K562 (cell line): ENCODE results near the gene DDX23. TPM values are rescaled to one million over a fixed set of nuclear protein-coding genes. Genes with fewer than 3 reads are reported as not detected.

ENCODE experiments used
- ATAC-seq: fragments of 200-7000 bp; cut with Tn5 transposase; 3 replicates; pipeline ENCODE4 v1.9.1; 2020; ENCODE audit warnings: moderate library complexity
- BruUV-seq: library from RNA; stranded (reverse); fragments of 400-500 nt; replicated peaks from 2 replicates; lab custom pipeline; 2021; lab: Mats Ljungman, UMichigan
- CTCF ChIA-PET: fragments of 300-600 bp; formaldehyde crosslinking; extraction: SDS; loops from one replicate; lab custom pipeline; 2021; ENCODE audit warnings: low intra/inter-chr PET ratio; lab: Yijun Ruan, JAX
- POLR2A ChIA-PET: fragments of 300-600, 350-650 bp; sonication (Branson Sonifier 250); formaldehyde crosslinking; extraction: SDS; loops from one replicate; lab custom pipeline; 2021; ENCODE audit warnings: antibody characterized with exemption, inconsistent platforms; lab: Yijun Ruan, JAX
- DNase-seq, 4 experiments: peaks; one replicate each; pipeline versions ENCODE4 v3.0.0 to v3.0.0-alpha.2; 2011 to 2018; ENCODE audit warnings: low spot score in 3 of 4, mixed read lengths in 3 of 4; ENCODE audit errors: extremely low read depth in 1 of 4
- FAIRE-seq: peaks from 2 replicates; lab custom pipeline; 2011; peaks lifted over from hg19 to GRCh38; lab: Jason Lieb, UNC
- H2AFZ ChIP-seq: 2 replicates; pipeline ENCODE4 v1.6.0; 2011; ENCODE audit warnings: low read depth, low read length, control low read depth, inconsistent platforms
- H3K27ac ChIP-seq: fragments of 200-600 bp; 3 replicates; pipeline ENCODE4 v1.8.0; 2011; ENCODE audit warnings: low read depth, mild to moderate bottlenecking, control low read depth, inconsistent platforms, low read length, moderate library complexity, mixed read lengths; ENCODE audit errors: extremely low read depth
- H3K27me3 ChIP-seq, 2 experiments: fragments of 300-600 bp in 1 of 2; 2 replicates in 1 of 2; 3 replicates in 1 of 2; pipeline versions ENCODE4 v1.6.0 to v1.8.0; 2011; ENCODE audit warnings: inconsistent platforms in 2 of 2, low read length in 2 of 2, mild to moderate bottlenecking in 1 of 2, mixed read lengths in 1 of 2, moderate library complexity in 1 of 2; ENCODE audit not compliant: control insufficient read depth in 2 of 2, insufficient read depth in 2 of 2
- H3K36me3 ChIP-seq: fragments of 300-600 bp; 3 replicates; pipeline ENCODE4 v1.8.0; 2011; ENCODE audit warnings: mild to moderate bottlenecking, low read length, inconsistent platforms; ENCODE audit not compliant: control insufficient read depth, insufficient read depth
- H3K4me1 ChIP-seq, 2 experiments: fragments of 200-600 bp in 1 of 2; replicated peaks in 1 of 2; 2 replicates in 1 of 2; 3 replicates in 1 of 2; pipeline versions ENCODE4 v1.5.1 to v1.8.0; 2011; ENCODE audit warnings: inconsistent platforms in 2 of 2, low read length in 2 of 2, mild to moderate bottlenecking in 1 of 2, mixed read lengths in 1 of 2, moderate library complexity in 1 of 2; ENCODE audit not compliant: control insufficient read depth in 2 of 2, insufficient read depth in 2 of 2
- H3K4me2 ChIP-seq: 2 replicates; pipeline ENCODE4 v1.6.1; 2011; ENCODE audit warnings: low read length, control low read depth, inconsistent platforms, mixed read lengths; ENCODE audit not compliant: insufficient read depth
- H3K4me3 ChIP-seq: fragments of 200-600 bp; sonication (generic), shearing (Covaris generic); 2 replicates; pipeline ENCODE4 v1.5.1; 2016; ENCODE audit warnings: control low read depth, inconsistent platforms
- H3K79me2 ChIP-seq: fragments of 200-600 bp; 3 replicates; pipeline ENCODE4 v1.8.0; 2011; ENCODE audit warnings: low read length, inconsistent platforms; ENCODE audit not compliant: control insufficient read depth, insufficient read depth
- H3K9ac ChIP-seq, 2 experiments: 2 replicates each; pipeline versions ENCODE4 v1.6.0 to v1.6.1; 2011; ENCODE audit warnings: low read depth in 2 of 2, low read length in 2 of 2, control low read depth in 1 of 2, inconsistent platforms in 1 of 2, mild to moderate bottlenecking in 1 of 2, mixed read lengths in 1 of 2; ENCODE audit not compliant: insufficient read depth in 1 of 2
- H3K9me1 ChIP-seq: one replicate; pipeline ENCODE4 v1.6.0; 2011; ENCODE audit warnings: inconsistent platforms, mild to moderate bottlenecking, low read length, moderate library complexity; ENCODE audit not compliant: control insufficient read depth, insufficient read depth
- H3K9me3 ChIP-seq: replicated peaks from 2 replicates; pipeline ENCODE4 v1.5.1; 2011; ENCODE audit warnings: low read depth, low read length, inconsistent platforms; ENCODE audit not compliant: control insufficient read depth, insufficient read depth
- H4K20me1 ChIP-seq: replicated peaks from 2 replicates; pipeline ENCODE4 v1.6.1; 2011; ENCODE audit warnings: low read length, inconsistent platforms, mixed read lengths; ENCODE audit not compliant: control insufficient read depth, insufficient read depth
- ADNP ChIP-seq: fragments of 200-800 bp; sonication (Bioruptor generic); IDR thresholded peaks from 2 replicates; pipeline ENCODE4 v1.6.1; 2016; ENCODE audit warnings: missing genetic modification characterization, missing compliant biosample characterization
- FUS ChIP-seq: fragments of 200-400 bp; formaldehyde crosslinking; optimal IDR thresholded peaks from 2 replicates; pipeline ENCODE3; 2017; ENCODE audit warnings: low read depth, low read length
- MCM3 ChIP-seq: fragments of 450-650 bp; IDR thresholded peaks from 2 replicates; pipeline ENCODE4 v1.6.1; 2016
- NR2F6 ChIP-seq: fragments of 450-650 bp; formaldehyde crosslinking; IDR thresholded peaks from 2 replicates; pipeline ENCODE4 v1.4.0; 2020; ENCODE audit warnings: mild to moderate bottlenecking
- NUFIP1 ChIP-seq: fragments of 450-650 bp; IDR thresholded peaks from 2 replicates; pipeline ENCODE4 v1.6.1; 2018; ENCODE audit not compliant: partially characterized antibody
- PHF20 ChIP-seq: fragments of 450-650 bp; IDR thresholded peaks from 2 replicates; pipeline ENCODE4 v1.6.1; 2018; ENCODE audit not compliant: partially characterized antibody
- RUNX1 ChIP-seq: sonication (generic); IDR thresholded peaks from 2 replicates; pipeline ENCODE4 v1.6.1; 2016; ENCODE audit warnings: antibody characterized with exemption, low read depth
- SMARCA4 ChIP-seq: fragments of 450-650 bp; IDR thresholded peaks from 2 replicates; pipeline ENCODE4 v1.6.1; 2016
- SRF ChIP-seq, 2 experiments: fragments of 250-450, 450-650 bp in 1 of 2; sonication (Bioruptor Pico) in 1 of 2; sonication (generic) in 1 of 2; formaldehyde crosslinking; IDR thresholded peaks; 2 replicates each; pipeline versions ENCODE4 v1.5.0 to v1.5.1; 2020 to 2022; ENCODE audit warnings: mild to moderate bottlenecking in 1 of 2, missing genetic modification reagents in 1 of 2
- ZFP1 ChIP-seq: fragments of 450-650 bp; formaldehyde crosslinking; IDR thresholded peaks from 2 replicates; pipeline ENCODE4 v1.4.0; 2020; ENCODE audit warnings: mild to moderate bottlenecking, mixed read lengths
- ZFP36 ChIP-seq: fragments of 150-350 bp; IDR thresholded peaks from 2 replicates; pipeline ENCODE4 v1.6.1; 2018; ENCODE audit warnings: low read length, low read depth; ENCODE audit not compliant: partially characterized antibody
- ZNF197 ChIP-seq: fragments of 200-800 bp; sonication (Bioruptor generic); IDR thresholded peaks from 2 replicates; pipeline ENCODE4 v1.6.1; 2016; ENCODE audit warnings: low read depth, missing genetic modification characterization, missing compliant biosample characterization
- ZNF311 ChIP-seq: fragments of 250-450 bp; sonication (Bioruptor Pico); IDR thresholded peaks from 2 replicates; pipeline ENCODE4 v1.4.0; 2020; ENCODE audit warnings: mild to moderate bottlenecking, moderate library complexity
- ZNF778 ChIP-seq: fragments of 450-650 bp; formaldehyde crosslinking; IDR thresholded peaks from 2 replicates; pipeline ENCODE4 v1.4.0; 2020; ENCODE audit warnings: mild to moderate bottlenecking, moderate library complexity
- WGBS: fragments of 100-300 bp; shearing (Covaris generic); methylation state at CpG from one replicate; pipeline ENCODE4 v1.1.6; 2016; ENCODE audit warnings: low coverage, mixed read lengths; ENCODE audit not compliant: insufficient coverage; ENCODE audit errors: missing lambda C conversion rate; 5-methylcytosine and 5-hydroxymethylcytosine counted together
- in situ Hi-C: fragments of 300-500 bp; cut with MboI; formaldehyde crosslinking; loops from 4 replicates; pipeline ENCODE4 v1.15.0; 2018; ENCODE audit warnings: inconsistent platforms, mixed read lengths
- intact Hi-C: fragments of 100-400 bp; cut with micrococcal nuclease; formaldehyde crosslinking; loops from 2 replicates; pipeline ENCODE4 v1.14.2; 2022
- polyA plus RNA-seq, 8 experiments: library from polyadenylated mRNA; depleted of rRNA in 4 of 8; stranded (reverse) in 5 of 8; unstranded in 3 of 8; fragments of >200 nt; fragmentation: Nextera tagmentation in 2 of 8; fragmentation: Illumina TruSeq in 1 of 8; extraction: Ambion mirVana in 2 of 8; extraction: Trizol in 1 of 8; gene quantifications; 2 replicates each; pipeline versions ENCODE4 v1.2.1 to v1.2.3, GENCODE V29; 2011 to 2014; ENCODE audit warnings: inconsistent platforms in 1 of 8, missing spikeins in 1 of 8
- total RNA-seq, 7 experiments: library from RNA; depleted of rRNA in 6 of 7; stranded (reverse); fragments of >200 nt in 6 of 7; fragmentation: Illumina TruSeq in 2 of 7; extraction: Trizol in 2 of 7; gene quantifications; 2 replicates each; pipeline versions ENCODE4 v1.2.1 to v1.2.3, GENCODE V29; 2011 to 2021; ENCODE audit warnings: low replicate concordance in 1 of 7
- TF ChIP-seq, protein P1 (sequence below): fragments of 250-450 bp; sonication (Bioruptor Pico); IDR thresholded peaks from 2 replicates; pipeline ENCODE4 v1.8.0; 2021; ENCODE audit warnings: moderate library complexity, mild to moderate bottlenecking, inconsistent platforms
- TF ChIP-seq, protein P2 (sequence below): sonication (generic); formaldehyde crosslinking; IDR thresholded peaks from 2 replicates; pipeline ENCODE4 v1.5.0; 2020; ENCODE audit warnings: missing genetic modification reagents
- TF ChIP-seq, protein P3 (sequence below): fragments of 250-450 bp; sonication (Bioruptor Pico); IDR thresholded peaks from 2 replicates; pipeline ENCODE4 v1.8.0; 2022; ENCODE audit warnings: inconsistent platforms

DDX23 gene
- total and polyA plus RNA-seq, 9 of the 15 experiments (the other 6 are each of a cell fraction or from before 2014, with no cell fraction given): 32.4 to 138 (median 104) TPM

DNA sequence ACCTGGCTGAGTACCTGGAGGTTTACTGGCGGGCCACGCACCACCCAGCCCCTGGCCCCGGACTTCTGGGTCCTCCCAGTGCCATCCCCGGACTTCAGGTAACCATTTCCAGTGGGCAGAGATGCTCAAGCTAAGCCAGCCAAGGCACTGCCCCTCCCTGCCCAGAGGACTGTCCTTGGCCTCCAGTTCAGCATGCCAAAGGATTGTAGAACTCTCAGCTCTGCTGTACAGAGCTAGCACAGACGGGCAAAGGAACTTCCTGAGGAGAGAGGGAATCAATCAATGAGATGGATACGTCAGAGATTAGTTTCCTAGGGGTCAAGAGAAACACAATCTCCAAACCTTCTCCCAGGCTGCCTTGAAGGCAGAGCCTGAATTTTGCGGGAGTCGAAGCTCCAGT lies 24.9 kb downstream of the DDX23 start:
- H3K9me1 ChIP-seq: peaks cover 5% of the 10 kb centered on the region
- FAIRE-seq (peak; percentile 6), DNase-seq (no peak), ATAC-seq (no peak)
- H4K20me1 ChIP-seq: peaks cover 20% of the 10 kb centered on the region
- TF ChIP-seq, protein P1, sequence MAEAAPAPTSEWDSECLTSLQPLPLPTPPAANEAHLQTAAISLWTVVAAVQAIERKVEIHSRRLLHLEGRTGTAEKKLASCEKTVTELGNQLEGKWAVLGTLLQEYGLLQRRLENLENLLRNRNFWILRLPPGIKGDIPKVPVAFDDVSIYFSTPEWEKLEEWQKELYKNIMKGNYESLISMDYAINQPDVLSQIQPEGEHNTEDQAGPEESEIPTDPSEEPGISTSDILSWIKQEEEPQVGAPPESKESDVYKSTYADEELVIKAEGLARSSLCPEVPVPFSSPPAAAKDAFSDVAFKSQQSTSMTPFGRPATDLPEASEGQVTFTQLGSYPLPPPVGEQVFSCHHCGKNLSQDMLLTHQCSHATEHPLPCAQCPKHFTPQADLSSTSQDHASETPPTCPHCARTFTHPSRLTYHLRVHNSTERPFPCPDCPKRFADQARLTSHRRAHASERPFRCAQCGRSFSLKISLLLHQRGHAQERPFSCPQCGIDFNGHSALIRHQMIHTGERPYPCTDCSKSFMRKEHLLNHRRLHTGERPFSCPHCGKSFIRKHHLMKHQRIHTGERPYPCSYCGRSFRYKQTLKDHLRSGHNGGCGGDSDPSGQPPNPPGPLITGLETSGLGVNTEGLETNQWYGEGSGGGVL (CRISPR knock-in tag): no peak
- no peak for TF ChIP-seq ZNF778 (CRISPR knock-in tag)
- TF ChIP-seq, protein P2, sequence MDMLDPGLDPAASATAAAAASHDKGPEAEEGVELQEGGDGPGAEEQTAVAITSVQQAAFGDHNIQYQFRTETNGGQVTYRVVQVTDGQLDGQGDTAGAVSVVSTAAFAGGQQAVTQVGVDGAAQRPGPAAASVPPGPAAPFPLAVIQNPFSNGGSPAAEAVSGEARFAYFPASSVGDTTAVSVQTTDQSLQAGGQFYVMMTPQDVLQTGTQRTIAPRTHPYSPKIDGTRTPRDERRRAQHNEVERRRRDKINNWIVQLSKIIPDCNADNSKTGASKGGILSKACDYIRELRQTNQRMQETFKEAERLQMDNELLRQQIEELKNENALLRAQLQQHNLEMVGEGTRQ (CRISPR knock-in tag): no peak
- no peak for TF ChIP-seq ZNF197 (CRISPR knock-in tag)
- TF ChIP-seq ADNP: no peak
- no peak for TF ChIP-seq ZFP36
- no peak for TF ChIP-seq ZFP1 (CRISPR knock-in tag)
- TF ChIP-seq SRF (CRISPR knock-in tag; IDR thresholded peaks at IDR 0.05): no peak
- no peak for TF ChIP-seq NUFIP1
- TF ChIP-seq NR2F6 (CRISPR knock-in tag): no peak
- no peak for TF ChIP-seq MCM3
- no peak for TF ChIP-seq FUS
- no peak for TF ChIP-seq PHF20
- TF ChIP-seq, protein P3, sequence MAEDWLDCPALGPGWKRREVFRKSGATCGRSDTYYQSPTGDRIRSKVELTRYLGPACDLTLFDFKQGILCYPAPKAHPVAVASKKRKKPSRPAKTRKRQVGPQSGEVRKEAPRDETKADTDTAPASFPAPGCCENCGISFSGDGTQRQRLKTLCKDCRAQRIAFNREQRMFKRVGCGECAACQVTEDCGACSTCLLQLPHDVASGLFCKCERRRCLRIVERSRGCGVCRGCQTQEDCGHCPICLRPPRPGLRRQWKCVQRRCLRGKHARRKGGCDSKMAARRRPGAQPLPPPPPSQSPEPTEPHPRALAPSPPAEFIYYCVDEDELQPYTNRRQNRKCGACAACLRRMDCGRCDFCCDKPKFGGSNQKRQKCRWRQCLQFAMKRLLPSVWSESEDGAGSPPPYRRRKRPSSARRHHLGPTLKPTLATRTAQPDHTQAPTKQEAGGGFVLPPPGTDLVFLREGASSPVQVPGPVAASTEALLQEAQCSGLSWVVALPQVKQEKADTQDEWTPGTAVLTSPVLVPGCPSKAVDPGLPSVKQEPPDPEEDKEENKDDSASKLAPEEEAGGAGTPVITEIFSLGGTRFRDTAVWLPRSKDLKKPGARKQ (CRISPR knock-in tag): no peak
- no peak for TF ChIP-seq ZNF311 (CRISPR knock-in tag)
- no peak for TF ChIP-seq RUNX1
- no peak for TF ChIP-seq SMARCA4
- intact Hi-C loops (no loop called here), in situ Hi-C loops (no loop called here)
- H3K9me3 ChIP-seq: no peaks in the 10 kb centered on the region
- H3K36me3 ChIP-seq: peaks cover 38% of the 10 kb centered on the region; the same call in 2 of the 3 replicates
- H3K27me3 ChIP-seq: peaks cover 18 to 23% of the 10 kb centered on the region in 2 experiments; a peak in 4 of 5 replicates
- H2AFZ ChIP-seq: no peak overlapping the region
- H3K4me2 ChIP-seq: no peak overlapping the region
- H3K4me1 ChIP-seq: peaks cover 0 to 12% of the 10 kb centered on the region in 2 experiments; a peak in 2 of 5 replicates
- ChIA-PET POLR2A (interaction anchor here (0.6 to 3.7 kb wide), 8 partner anchors 8 to 627 kb away, joined by 3 to 18 read pairs (median 4); partner anchors contain the start of gene DDX23), CTCF (no interaction called here)
- 53% methylated on average over 6 of the region's 8 CpGs for WGBS
- H3K27ac ChIP-seq: no peak overlapping the region
- no peak overlapping the region for H3K9ac ChIP-seq
- H3K79me2 ChIP-seq: no peaks in the 10 kb centered on the region
- no TSS peak for BruUV-seq
- no peak overlapping the region for H3K4me3 ChIP-seq
